Activated CD8-positive, alpha-beta memory T cell treated with anti-CD3 and anti-CD28 coated beads, Interleukin-2, amount 10 ng/mL, durations not matched to agents 7 days and 5 days (primary cell): Measurements from ENCODE around the gene MYL5. TPM values are rescaled to one million over a fixed set of nuclear protein-coding genes. Genes with fewer than 3 reads are reported as not detected.
"Not testable (repeated sequence)": the region's sequence is repeated elsewhere in the genome, so short reads cannot be mapped to it uniquely, and the experiment has no call there.

ENCODE experiments used
- ATAC-seq: fragments of 150-1000 bp; cut with Tn5 transposase; one replicate; pipeline ENCODE4 v1.10.0; 2021; ENCODE audit warnings: moderate library complexity
- CTCF ChIA-PET: fragments of 350-600 bp; sonication (Branson Sonifier 250); formaldehyde crosslinking; loops from one replicate; lab custom pipeline; 2021; ENCODE audit warnings: antibody characterized with exemption; lab: Charles Lee
- DNase-seq: peaks from one replicate; pipeline ENCODE4 v3.0.0-alpha.2; 2020
- H3K27ac Mint-ChIP-seq: one replicate; pipeline ENCODE4 v1.8.0; 2021; ENCODE audit warnings: mild to moderate bottlenecking, mixed read lengths
- H3K27me3 Mint-ChIP-seq: one replicate; pipeline ENCODE4 v1.8.0; 2021; ENCODE audit warnings: mixed read lengths
- H3K36me3 Mint-ChIP-seq: one replicate; pipeline ENCODE4 v1.8.0; 2021; ENCODE audit warnings: mild to moderate bottlenecking, mixed read lengths
- H3K4me1 Mint-ChIP-seq: one replicate; pipeline ENCODE4 v1.8.0; 2021; ENCODE audit warnings: mixed read lengths
- H3K4me3 Mint-ChIP-seq: one replicate; pipeline ENCODE4 v1.8.0; 2021; ENCODE audit warnings: mild to moderate bottlenecking, moderate library complexity, mixed read lengths
- H3K9me3 Mint-ChIP-seq: one replicate; pipeline ENCODE4 v1.8.0; 2022; ENCODE audit warnings: low read depth, mixed read lengths
- total RNA-seq, 2 experiments: library from RNA; stranded (reverse); gene quantifications; one replicate each; pipeline ENCODE4 v1.2.3, GENCODE V29; 2021

Gene MYL5
- total RNA-seq, 2 experiments from 2014 or later: 14.3 to 19.8 TPM

- CTCF ChIA-PET: interaction anchor here (0.6 to 1.7 kb wide), 10 partner anchors 9 to 303 kb away, joined by 3 to 6 read pairs (median 4); partner anchors contain the start of genes ATP5ME, IDUA and MYL5
- ATAC-seq (no peak), DNase-seq (peak; percentile 62)
- Mint-ChIP-seq H3K4me3 (no peak overlapping the region), H3K9me3 (no peaks in the 10 kb centered on the region), H3K36me3 (no peaks in the 10 kb centered on the region), H3K27ac (no peak overlapping the region), H3K4me1 (peaks cover 9% of the 10 kb centered on the region), H3K27me3 (no peaks in the 10 kb centered on the region)
Measured at GRCh38 chr4:683982-684622, 9.8 kb downstream of the MYL5 start.

GRCh38 chr4:684623-685327 is 10.4 kb downstream of the MYL5 start:
- no peaks in the 10 kb centered on the region for H3K36me3 Mint-ChIP-seq
- ATAC-seq (no peak), DNase-seq (no peak)
- peaks cover 10% of the 10 kb centered on the region for H3K4me1 Mint-ChIP-seq
- no peak overlapping the region for H3K27ac Mint-ChIP-seq
- CTCF ChIA-PET: interaction anchor here (0.7 to 1.7 kb wide), 5 partner anchors 10 to 302 kb away, joined by 3 to 6 read pairs (median 5); partner anchors contain the start of genes ATP5ME, IDUA and MYL5
- no peaks in the 10 kb centered on the region for H3K27me3 Mint-ChIP-seq
- H3K9me3 Mint-ChIP-seq: no peaks in the 10 kb centered on the region
- no peak overlapping the region for H3K4me3 Mint-ChIP-seq

- CTCF ChIA-PET: no interaction called here
- Mint-ChIP-seq H3K27ac (no peak overlapping the region), H3K4me1 (peaks cover 4% of the 10 kb centered on the region), H3K9me3 (no peaks in the 10 kb centered on the region), H3K4me3 (no peak overlapping the region), H3K27me3 (no peaks in the 10 kb centered on the region), H3K36me3 (no peaks in the 10 kb centered on the region)
- ATAC-seq (no peak), DNase-seq (no peak)
Measured at GRCh38 chr4:685679-686412, 11.5 kb downstream of the MYL5 start.

- Mint-ChIP-seq H3K4me1 (peaks cover 4% of the 10 kb centered on the region), H3K36me3 (no peaks in the 10 kb centered on the region), H3K4me3 (no peak overlapping the region), H3K27me3 (no peaks in the 10 kb centered on the region), H3K9me3 (no peaks in the 10 kb centered on the region), H3K27ac (no peak overlapping the region)
- DNase-seq (no peak), ATAC-seq (no peak)
- CTCF ChIA-PET: interaction anchor here (1.3 kb wide), 1 partner anchor 13 kb away, joined by 3 read pairs; no protein-coding TSS in a partner anchor
Measured at GRCh38 chr4:686413-687040, 12.2 kb downstream of the MYL5 start.

GRCh38 chr4:687048-687970 is 13.0 kb downstream of the MYL5 start:
- no peaks in the 10 kb centered on the region for H3K9me3 Mint-ChIP-seq
- peaks cover 4% of the 10 kb centered on the region for H3K4me1 Mint-ChIP-seq
- ATAC-seq (no peak), DNase-seq (peak; percentile 36)
- CTCF ChIA-PET: interaction anchor here (1.3 kb wide), 1 partner anchor 12 kb away, joined by 3 read pairs; no protein-coding TSS in a partner anchor
- H3K36me3 Mint-ChIP-seq: no peaks in the 10 kb centered on the region
- peaks cover 4% of the 10 kb centered on the region for H3K27me3 Mint-ChIP-seq
- no peak overlapping the region for H3K27ac Mint-ChIP-seq
- no peak overlapping the region for H3K4me3 Mint-ChIP-seq

- H3K4me3 Mint-ChIP-seq: no peak overlapping the region
- H3K4me1 Mint-ChIP-seq: peaks cover 4% of the 10 kb centered on the region
- H3K27me3 Mint-ChIP-seq: peaks cover 10% of the 10 kb centered on the region
- CTCF ChIA-PET: interaction anchor here (1.3 kb wide), 1 partner anchor 11 kb away, joined by 3 read pairs; no protein-coding TSS in a partner anchor
- H3K9me3 Mint-ChIP-seq: no peaks in the 10 kb centered on the region
- ATAC-seq: peak; percentile 4
- peak; percentile 36 for DNase-seq
- no peaks in the 10 kb centered on the region for H3K36me3 Mint-ChIP-seq
- no peak overlapping the region for H3K27ac Mint-ChIP-seq
Measured at GRCh38 chr4:687971-688853, 13.9 kb downstream of the MYL5 start.

- no peak within 1 kb of the TSS for H3K4me3 Mint-ChIP-seq
- no peaks in the 10 kb centered on the region for H3K9me3 Mint-ChIP-seq
- peaks cover 13% of the 10 kb centered on the region for H3K27me3 Mint-ChIP-seq
- peaks cover 2% of the 10 kb centered on the region for H3K4me1 Mint-ChIP-seq
- ATAC-seq: peak; percentile 37
- no peaks in the 10 kb centered on the region for H3K36me3 Mint-ChIP-seq
- H3K27ac Mint-ChIP-seq: no peak within 1 kb of the TSS
- peak; percentile 40 for DNase-seq
- CTCF ChIA-PET: interaction anchor here (1.3 kb wide), 1 partner anchor 14 kb away, joined by 3 read pairs; the partner anchor contains the start of gene MYL5
Measured at GRCh38 chr4:688854-689681, 14.7 kb downstream of the MYL5 start, which contains the start of gene SLC49A3. TSS of gene SLC49A3 (minus strand) at chr4:689151. CDS start at chr4:689127, 24 bp downstream.

GRCh38 chr4:689723-690122 is 15.4 kb downstream of the MYL5 start:
- H3K4me1 Mint-ChIP-seq: peaks cover 2% of the 10 kb centered on the region
- H3K4me3 Mint-ChIP-seq: no peak overlapping the region
- DNase-seq (no peak), ATAC-seq (no peak)
- H3K36me3 Mint-ChIP-seq: no peaks in the 10 kb centered on the region
- CTCF ChIA-PET: interaction anchor here (1.3 kb wide), 1 partner anchor 15 kb away, joined by 3 read pairs; the partner anchor contains the start of gene MYL5
- peaks cover 17% of the 10 kb centered on the region for H3K27me3 Mint-ChIP-seq
- no peaks in the 10 kb centered on the region for H3K9me3 Mint-ChIP-seq
- H3K27ac Mint-ChIP-seq: no peak overlapping the region

GRCh38 chr4:692771-693554 is 18.6 kb downstream of the MYL5 start:
- Mint-ChIP-seq H3K9me3 (no peaks in the 10 kb centered on the region), H3K4me1 (peaks cover 2% of the 10 kb centered on the region), H3K4me3 (no peak overlapping the region), H3K27me3 (peaks cover 19% of the 10 kb centered on the region), H3K27ac (no peak overlapping the region), H3K36me3 (no peaks in the 10 kb centered on the region)
- CTCF ChIA-PET: no interaction called here
- ATAC-seq (no peak), DNase-seq (no peak)

- DNase-seq, H3K9me3 Mint-ChIP-seq, H3K4me3 Mint-ChIP-seq, ATAC-seq, H3K4me1 Mint-ChIP-seq, CTCF ChIA-PET, H3K27ac Mint-ChIP-seq, H3K36me3 Mint-ChIP-seq: not testable (repeated sequence)
- peaks cover 19% of the 10 kb centered on the region for H3K27me3 Mint-ChIP-seq
Measured at GRCh38 chr4:694341-694940, 20.1 kb downstream of the MYL5 start.
